DOHH2 (cell line): ENCODE measurements around the gene RABGAP1L.

Experiments
- EZH2phosphoT487 ChIP-seq: fragments of 200-600 bp; sonication (generic); IDR thresholded peaks from 2 replicates; pipeline ENCODE4 v1.6.1; 2017; ENCODE audit warnings: borderline replicate concordance, mild to moderate bottlenecking, antibody characterized with exemption, low read length, moderate library complexity, mixed read lengths
- TF ChIP-seq, protein P1 (sequence below): fragments of 200-600 bp; sonication (generic); IDR thresholded peaks from one replicate; pipeline ENCODE4 v1.5.1; 2014; ENCODE audit warnings: antibody characterized with exemption, mild to moderate bottlenecking, low read depth, low read length; ENCODE audit not compliant: poor library complexity, severe bottlenecking

- TF ChIP-seq, protein P1, sequence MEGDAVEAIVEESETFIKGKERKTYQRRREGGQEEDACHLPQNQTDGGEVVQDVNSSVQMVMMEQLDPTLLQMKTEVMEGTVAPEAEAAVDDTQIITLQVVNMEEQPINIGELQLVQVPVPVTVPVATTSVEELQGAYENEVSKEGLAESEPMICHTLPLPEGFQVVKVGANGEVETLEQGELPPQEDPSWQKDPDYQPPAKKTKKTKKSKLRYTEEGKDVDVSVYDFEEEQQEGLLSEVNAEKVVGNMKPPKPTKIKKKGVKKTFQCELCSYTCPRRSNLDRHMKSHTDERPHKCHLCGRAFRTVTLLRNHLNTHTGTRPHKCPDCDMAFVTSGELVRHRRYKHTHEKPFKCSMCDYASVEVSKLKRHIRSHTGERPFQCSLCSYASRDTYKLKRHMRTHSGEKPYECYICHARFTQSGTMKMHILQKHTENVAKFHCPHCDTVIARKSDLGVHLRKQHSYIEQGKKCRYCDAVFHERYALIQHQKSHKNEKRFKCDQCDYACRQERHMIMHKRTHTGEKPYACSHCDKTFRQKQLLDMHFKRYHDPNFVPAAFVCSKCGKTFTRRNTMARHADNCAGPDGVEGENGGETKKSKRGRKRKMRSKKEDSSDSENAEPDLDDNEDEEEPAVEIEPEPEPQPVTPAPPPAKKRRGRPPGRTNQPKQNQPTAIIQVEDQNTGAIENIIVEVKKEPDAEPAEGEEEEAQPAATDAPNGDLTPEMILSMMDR: no peak
- TF ChIP-seq EZH2phosphoT487: no peak
Measured at GRCh38 chr1:175034775-175035174, 875.5 kb downstream of the RABGAP1L start.
